Kidney (tissue), 14 donors: ENCODE measurements around the gene PUM1. TPM values are rescaled to one million over a fixed set of nuclear protein-coding genes. Genes with fewer than 3 reads are reported as not detected.
A peak's percentile ranks its signal among the peaks of the same experiment; 100 is the strongest.
"Not testable (repeated sequence)": the region's sequence is repeated elsewhere in the genome, so short reads cannot be mapped to it uniquely, and the experiment has no call there.

Source experiments
- DNase-seq, 5 donors: peaks; one replicate each; pipeline ENCODE4 v3.0.0-alpha.2; 2013 to 2020
- FAIRE-seq: peaks from 2 replicates; lab custom pipeline; 2012; peaks lifted over from hg19 to GRCh38; lab: Jason Lieb, UNC
- H3K27ac ChIP-seq, 2 donors: one replicate each; pipeline ENCODE4 v1.7.0; 2013; ENCODE audit warnings: low read depth in 2 of 2, low read length in 2 of 2, inconsistent platforms in 1 of 2
- H3K27me3 ChIP-seq: one replicate; pipeline ENCODE4 v1.7.1; 2013; ENCODE audit warnings: low read length, inconsistent platforms; ENCODE audit not compliant: control insufficient read depth, insufficient read depth
- H3K36me3 ChIP-seq, 3 donors: one replicate each; pipeline versions ENCODE4 v1.7.0 to v1.7.1; 2013; ENCODE audit warnings: low read length in 3 of 3, control low read depth in 1 of 3, inconsistent platforms in 1 of 3; ENCODE audit not compliant: insufficient read depth in 3 of 3, control insufficient read depth in 2 of 3
- H3K4me1 ChIP-seq, 3 donors: one replicate each; pipeline versions ENCODE4 v1.7.0 to v1.7.1; 2013; ENCODE audit warnings: low read length in 3 of 3, inconsistent platforms in 1 of 3, low read depth in 1 of 3; ENCODE audit not compliant: control insufficient read depth in 2 of 3, insufficient read depth in 2 of 3
- H3K4me3 ChIP-seq, 3 donors: one replicate each; pipeline versions ENCODE4 v1.7.0 to v1.8.1; 2013; ENCODE audit warnings: low read length in 3 of 3, control low read depth in 1 of 3, inconsistent platforms in 1 of 3
- H3K9ac ChIP-seq, 3 donors: one replicate each; pipeline versions ENCODE4 v1.7.0 to v1.7.1; 2013; ENCODE audit warnings: low read length in 3 of 3, control low read depth in 1 of 3, inconsistent platforms in 1 of 3
- H3K9me3 ChIP-seq, 3 donors: one replicate each; pipeline versions ENCODE4 v1.7.0 to v1.7.1; 2013; ENCODE audit warnings: low read length in 3 of 3, control low read depth in 1 of 3, inconsistent platforms in 1 of 3; ENCODE audit not compliant: control insufficient read depth in 2 of 3, insufficient read depth in 1 of 3
- CTCF ChIP-seq: IDR thresholded peaks from 3 replicates; pipeline ENCODE4 v1.5.1; 2012; ENCODE audit warnings: mild to moderate bottlenecking, moderate library complexity, borderline replicate concordance; ENCODE audit not compliant: insufficient read depth; ENCODE audit errors: extremely low read depth
- intact Hi-C: fragments of 100-400 bp; cut with DNase I; formaldehyde crosslinking; loops from one replicate; pipeline ENCODE4 v1.11.1; 2022
- polyA plus RNA-seq: library from polyadenylated mRNA; stranded (reverse); fragments of 350-450 nt; fragmentation: Illumina TruSeq; extraction: RNeasy Lipid Tissue Mini Kit (QIAGEN cat#74804); gene quantifications from one replicate; pipeline ENCODE4 v1.2.3, GENCODE V29; 2014; ENCODE audit warnings: low read depth, low replicate concordance; ENCODE audit not compliant: insufficient read depth
- total RNA-seq: library from RNA; stranded (reverse); fragmentation: NEBNext Ultra II Directional; extraction: Animal tissue kit (Norgen Biotek cat#: 25700); gene quantifications from one replicate; pipeline ENCODE4 v1.2.1, GENCODE V29; 2021
- donor health status: control.
- donor health status: control.
- donor health status: control.
- donor health status: control.
- donor health status: control.
- donor health status: DM: yes; HTN: yes; CAD: no.
- donor health status: Normal renal cell carcinoma (clear cell type).

The PUM1 gene
- total and polyA plus RNA-seq, 2 donors from 2014 or later = 19.1 to 150 TPM

- Histone ChIP-seq H3K4me3 (no peak overlapping the region), H3K36me3 (no peaks in the 10 kb centered on the region), H3K9ac (peak overlapping the region in 1 of 3 donors; percentile 58), H3K4me1 (peaks cover 3 to 16% (median 7%) of the 10 kb centered on the region in 3 donors), H3K27me3 (no peaks in the 10 kb centered on the region), H3K9me3 (no peaks in the 10 kb centered on the region), H3K27ac (peak overlapping the region; percentile 81)
- DNase-seq = peak in 4 of 5 donors; percentile 48 to 80 (median 62)
- FAIRE-seq = no peak
- intact Hi-C loops = no loop called here
- TF ChIP-seq CTCF = no peak
These were observed 33.9 kb upstream of the PUM1 start for GRCh38 chr1:31099293-31100032.

GRCh38 chr1:31095985-31096384 lies 30.5 kb upstream of the PUM1 start:
- no peak for TF ChIP-seq CTCF
- Histone ChIP-seq H3K4me1 (peaks cover 0 to 7% (median 6%) of the 10 kb centered on the region in 3 donors), H3K9ac (no peak overlapping the region), H3K36me3 (no peaks in the 10 kb centered on the region), H3K27me3 (no peaks in the 10 kb centered on the region), H3K9me3 (no peaks in the 10 kb centered on the region), H3K27ac (no peak overlapping the region), H3K4me3 (no peak overlapping the region)
- FAIRE-seq = no peak
- intact Hi-C loops = no loop called here
- DNase-seq = no peak

GRCh38 chr1:31095298-31095981 lies 29.9 kb upstream of the PUM1 start:
- Histone ChIP-seq H3K4me1 (peaks cover 0 to 7% (median 3%) of the 10 kb centered on the region in 3 donors), H3K36me3 (no peaks in the 10 kb centered on the region), H3K4me3 (no peak overlapping the region), H3K9ac (no peak overlapping the region), H3K27ac (no peak overlapping the region), H3K9me3 (no peaks in the 10 kb centered on the region), H3K27me3 (no peaks in the 10 kb centered on the region)
- intact Hi-C loops = no loop called here
- DNase-seq (no peak), FAIRE-seq (no peak)
- no peak for TF ChIP-seq CTCF

- H3K4me3 ChIP-seq, H3K27ac ChIP-seq, DNase-seq, FAIRE-seq, intact Hi-C loops, H3K4me1 ChIP-seq, H3K9ac ChIP-seq, H3K9me3 ChIP-seq, H3K27me3 ChIP-seq, H3K36me3 ChIP-seq: not testable (repeated sequence)
These were observed 22.6 kb upstream of the PUM1 start for GRCh38 chr1:31088081-31088480.
